Measurements from ENCODE around the gene DAW1.

DAW1 gene

GRCh38 chr2:227861011-227861410, 10.4 kb upstream of the DAW1 start:
- in situ Hi-C loops (cut with MboI; ENCODE audit: low sequenced_read_pairs), result no loop called here

- in situ Hi-C loops (cut with MboI; ENCODE audit: low sequenced_read_pairs), result no loop called here
These were observed 9.1 kb upstream of the DAW1 start for GRCh38 chr2:227862227-227862740.

GRCh38 chr2:227862741-227863588, 8.5 kb upstream of the DAW1 start:
- in situ Hi-C loops (cut with MboI; ENCODE audit: low sequenced_read_pairs), result no loop called here

DNA sequence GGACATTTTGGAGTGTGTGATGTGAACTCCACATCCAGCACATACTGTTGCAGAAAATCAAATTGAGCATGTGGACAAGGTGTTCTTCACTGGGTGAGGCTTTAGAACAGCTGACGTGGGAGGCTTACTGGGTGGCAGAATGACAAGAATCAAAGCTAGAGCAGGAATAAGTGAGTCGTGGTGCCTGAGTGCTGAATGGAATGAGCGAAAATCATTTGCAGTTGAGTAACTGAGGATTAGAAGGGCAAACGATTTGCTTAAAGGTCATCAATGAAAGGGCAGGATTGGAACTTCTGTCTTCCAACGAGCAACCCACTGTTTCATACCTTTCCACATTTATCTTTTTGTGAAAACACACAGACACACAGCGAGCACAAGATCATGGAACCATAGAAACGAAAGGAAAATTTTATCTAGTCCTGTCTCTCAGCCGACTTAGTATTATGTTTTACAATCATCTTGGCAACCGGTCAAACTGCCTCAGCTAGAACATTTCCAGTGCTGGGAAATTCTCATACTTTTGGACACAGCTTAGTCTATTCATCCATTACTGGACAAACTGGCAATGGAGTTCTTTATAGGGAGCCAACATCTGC, 7.2 kb upstream of the DAW1 start:
- in situ Hi-C loops (cut with MboI; ENCODE audit: low sequenced_read_pairs), result no loop called here

- in situ Hi-C loops (cut with MboI; ENCODE audit: low sequenced_read_pairs), result no loop called here
These were observed 6.1 kb upstream of the DAW1 start for GRCh38 chr2:227865291-227865690.

DNA sequence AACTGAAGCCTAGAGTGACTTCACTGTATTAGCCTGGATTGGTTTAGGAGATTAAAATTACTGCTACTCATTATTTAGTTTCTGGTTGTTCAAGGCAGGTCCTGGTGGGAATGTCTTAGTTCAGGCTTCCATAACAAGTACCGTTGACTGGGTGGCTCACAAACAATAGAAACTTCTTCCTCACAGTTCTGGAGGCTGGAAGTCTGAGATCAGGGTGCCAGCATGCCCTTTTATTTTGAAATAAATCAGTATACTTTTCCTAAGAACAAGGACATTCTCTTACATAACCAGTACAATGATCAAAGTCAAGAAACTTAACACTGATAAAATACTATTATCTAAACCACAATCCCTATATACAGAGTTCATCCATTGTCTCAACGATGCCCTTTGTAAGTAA, 4.0 kb upstream of the DAW1 start:
- in situ Hi-C loops (cut with MboI; ENCODE audit: low sequenced_read_pairs), result no loop called here

- in situ Hi-C loops (cut with MboI; ENCODE audit: low sequenced_read_pairs), result no loop called here
These were observed 589 bp upstream of the DAW1 start for GRCh38 chr2:227870710-227871374.

DNA sequence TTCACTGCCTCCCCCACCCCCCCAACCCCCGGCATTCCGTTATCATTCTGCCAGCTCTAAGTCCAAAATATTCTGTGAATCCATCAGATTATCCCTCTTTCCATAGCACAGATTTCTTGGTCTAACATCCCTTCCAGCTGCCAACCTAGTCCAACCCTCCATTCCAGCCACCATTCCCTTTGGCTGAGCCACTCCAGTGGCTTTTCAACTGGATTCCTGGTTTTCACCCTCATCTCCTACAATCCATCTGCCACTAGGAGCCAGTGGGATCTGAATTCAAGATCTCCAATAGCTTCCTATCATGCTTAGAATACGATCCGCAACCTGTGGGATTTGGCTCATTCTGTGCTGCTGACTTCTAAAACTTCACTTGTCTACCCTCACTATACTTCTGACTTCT, 1.2 kb downstream of the DAW1 start:
- in situ Hi-C loops (cut with MboI; ENCODE audit: low sequenced_read_pairs), result no loop called here

DNA sequence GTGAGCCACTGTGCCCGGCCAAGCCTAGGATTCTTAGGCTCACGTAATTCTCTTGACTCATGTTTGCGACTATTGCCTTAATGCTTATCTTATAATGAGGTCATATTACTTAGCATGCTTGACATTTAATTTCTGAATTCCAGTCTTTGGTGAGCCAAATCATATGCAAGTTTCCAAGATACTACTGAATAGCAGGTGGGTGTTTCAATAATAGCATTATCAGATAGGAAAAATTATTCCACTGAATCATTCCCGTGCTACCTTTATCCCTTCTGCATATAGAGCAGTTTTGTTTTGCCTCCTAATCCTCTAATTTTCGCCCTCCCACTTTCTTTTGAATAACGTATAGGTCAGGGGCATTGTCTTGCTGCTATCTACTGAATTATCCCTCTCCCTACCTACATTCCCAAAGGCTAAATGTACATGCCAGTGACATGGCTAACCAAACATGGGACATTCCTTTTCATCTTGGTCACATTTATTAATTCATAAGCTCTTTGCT, 4.9 kb downstream of the DAW1 start:
- in situ Hi-C loops (cut with MboI; ENCODE audit: low sequenced_read_pairs), result no loop called here

GRCh38 chr2:227877421-227878310, 6.2 kb downstream of the DAW1 start:
- in situ Hi-C loops (cut with MboI; ENCODE audit: low sequenced_read_pairs), result no loop called here

DNA sequence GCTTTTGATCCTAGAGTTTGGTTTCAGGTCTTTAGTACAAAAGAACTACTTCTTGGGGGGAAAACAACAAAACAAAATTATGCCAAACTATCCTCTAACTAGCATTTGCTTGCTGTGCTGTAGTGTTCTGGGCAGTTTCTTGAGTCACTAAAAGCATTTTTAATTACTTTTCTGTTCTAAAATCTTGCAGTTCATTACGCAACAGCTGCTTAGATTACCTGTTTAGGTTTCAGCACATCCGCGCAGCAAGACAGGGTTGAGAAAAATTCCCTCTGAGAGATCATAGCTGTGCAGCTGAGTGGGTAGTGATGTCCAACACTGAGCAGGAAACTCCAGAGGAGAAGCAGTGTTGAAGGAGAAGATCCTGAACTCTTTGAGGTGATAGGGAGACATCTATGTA, 9.0 kb downstream of the DAW1 start:
- in situ Hi-C loops (cut with MboI; ENCODE audit: low sequenced_read_pairs), result no loop called here

GRCh38 chr2:227881866-227882517, 10.6 kb downstream of the DAW1 start:
- in situ Hi-C loops (cut with MboI; ENCODE audit: low sequenced_read_pairs), result no loop called here

DNA sequence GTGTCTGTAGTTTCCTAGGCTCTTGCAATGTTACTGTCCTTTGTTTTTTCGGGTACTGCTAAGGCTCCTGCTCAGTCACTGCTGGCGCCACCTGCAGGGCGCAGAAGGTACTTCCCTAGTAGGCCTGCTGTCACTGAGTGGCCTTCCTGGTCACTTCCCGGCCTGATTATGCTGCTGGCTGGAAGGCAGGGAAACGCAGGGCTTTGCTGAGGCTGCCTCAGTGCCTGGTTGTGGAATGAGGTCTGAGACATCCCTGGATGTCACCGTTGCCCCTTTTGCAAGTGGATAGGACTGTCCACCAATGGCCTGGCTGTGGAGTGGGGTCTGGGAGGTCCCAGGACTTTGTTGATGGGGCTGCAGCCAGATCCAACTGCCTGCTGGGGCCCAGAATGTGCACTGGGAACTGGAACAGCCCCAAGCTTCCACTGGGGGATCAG, 13.1 kb downstream of the DAW1 start:
- in situ Hi-C loops (cut with MboI; ENCODE audit: low sequenced_read_pairs), result no loop called here

- in situ Hi-C loops (cut with MboI; ENCODE audit: low sequenced_read_pairs), result no loop called here
These were observed 14.7 kb downstream of the DAW1 start for GRCh38 chr2:227886149-227886548.

DNA sequence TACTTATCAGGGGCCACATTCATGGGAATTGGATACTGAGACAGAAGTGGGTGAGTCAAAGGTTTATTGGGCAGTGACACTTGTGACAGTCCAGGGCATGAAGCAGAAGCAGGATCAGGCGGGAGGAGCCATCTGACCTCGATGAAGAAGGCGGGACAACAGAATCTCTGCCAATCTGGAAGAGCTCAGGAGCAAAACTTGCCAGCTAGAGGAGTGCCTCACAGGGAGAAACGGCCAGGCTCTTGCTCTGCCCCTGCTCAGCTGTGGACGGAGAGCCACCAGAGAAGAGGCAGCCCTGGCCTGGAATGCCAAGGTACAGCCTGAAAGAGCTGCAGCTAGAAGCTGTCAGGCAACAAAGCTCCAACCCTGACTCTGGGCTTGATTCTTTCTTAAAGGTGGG, 16.9 kb downstream of the DAW1 start:
- in situ Hi-C loops (cut with MboI; ENCODE audit: low sequenced_read_pairs), result no loop called here

GRCh38 chr2:227889336-227889735, 17.9 kb downstream of the DAW1 start:
- in situ Hi-C loops (cut with MboI; ENCODE audit: low sequenced_read_pairs), result no loop called here

- in situ Hi-C loops (cut with MboI; ENCODE audit: low sequenced_read_pairs), result no loop called here
These were observed 19.2 kb downstream of the DAW1 start for GRCh38 chr2:227890495-227891079.

- in situ Hi-C loops (cut with MboI; ENCODE audit: low sequenced_read_pairs), result no loop called here
These were observed 20.2 kb downstream of the DAW1 start for GRCh38 chr2:227891673-227892072.

DNA sequence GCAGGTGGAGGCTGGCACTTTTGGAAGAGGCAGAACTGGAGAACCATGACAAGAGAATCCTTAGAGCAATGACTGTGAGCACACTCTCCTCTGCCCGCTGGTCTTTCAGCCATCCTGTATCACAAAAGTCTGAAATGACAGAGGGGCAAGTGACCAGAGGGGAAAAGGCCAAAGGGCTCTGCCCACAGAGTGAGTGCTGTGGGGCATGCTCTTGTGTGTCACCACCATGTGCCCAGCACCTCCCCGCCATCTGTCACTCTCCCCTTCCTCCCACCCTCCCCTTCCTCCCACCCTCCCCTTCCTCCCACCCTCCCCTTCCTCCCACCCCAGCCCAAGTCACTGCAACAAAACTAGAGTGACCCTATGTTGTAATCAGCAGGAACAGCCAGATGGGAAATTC, 31.9 kb downstream of the DAW1 start:
- in situ Hi-C loops (cut with MboI; ENCODE audit: low sequenced_read_pairs), result no loop called here

DNA sequence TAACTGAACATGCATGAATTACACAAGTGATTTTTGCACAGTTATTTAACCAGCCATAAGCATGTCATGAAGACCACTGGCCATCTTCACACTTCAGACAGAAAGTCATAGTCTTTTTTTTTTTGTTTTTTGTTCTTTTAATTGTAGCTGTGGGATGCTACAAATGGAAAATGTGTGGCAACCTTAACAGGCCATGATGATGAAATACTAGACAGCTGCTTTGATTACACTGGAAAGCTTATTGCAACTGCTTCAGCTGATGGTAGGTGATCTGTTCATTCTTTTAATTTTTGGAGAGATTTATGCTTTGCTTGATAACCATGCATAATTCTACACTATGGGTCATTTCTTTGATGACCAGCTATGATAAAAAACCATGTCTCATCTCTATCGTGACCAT, 35.6 kb downstream of the DAW1 start:
- in situ Hi-C loops (cut with MboI; ENCODE audit: low sequenced_read_pairs), result no loop called here

Measured in hTERT RPE-1 (cell line).